ENCODE data around the gene RNF145. TPM values are rescaled to one million over a fixed set of nuclear protein-coding genes. Genes with fewer than 3 reads are reported as not detected.
A peak's percentile ranks its signal among the peaks of the same experiment; 100 is the strongest.

RNF145 gene
- total RNA-seq, 2 experiments from 2014 or later = 77.5 to 87.5 TPM

DNA sequence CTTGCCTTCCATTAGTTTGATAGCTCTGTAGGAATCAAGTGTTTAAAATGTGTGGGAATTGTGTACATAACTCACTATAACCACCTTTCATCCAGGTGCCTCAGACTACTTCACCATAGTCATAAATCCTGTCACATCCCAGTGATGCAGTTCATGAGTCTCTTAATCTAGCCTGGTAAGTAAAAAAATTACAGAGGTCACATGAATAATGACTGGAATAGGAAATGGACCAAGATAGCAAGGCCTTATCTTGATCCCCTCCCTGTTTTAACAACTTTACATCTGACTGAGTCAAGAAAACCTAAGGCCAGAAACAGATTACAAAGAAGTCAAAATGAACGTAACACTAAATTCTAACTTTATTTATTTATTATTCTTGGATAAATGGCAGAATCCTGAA is 1.5 kb upstream of the RNF145 start:
- H3K27ac Mint-ChIP-seq = peak overlapping the region; percentile 92
- no peaks in the 10 kb centered on the region for H3K9me3 Mint-ChIP-seq
- ChIA-PET POLR2A (no interaction called here), CTCF (interaction anchor here (0.6 to 1.5 kb wide), 4 partner anchors 11 to 48 kb away, joined by 3 to 4 read pairs (median 3); no protein-coding TSS in a partner anchor)
- H3K36me3 Mint-ChIP-seq (ENCODE audit: low read depth) = peaks cover 30% of the 10 kb centered on the region
- H3K4me1 Mint-ChIP-seq (ENCODE audit: low read depth) = peaks cover 30% of the 10 kb centered on the region
- no peak for TF ChIP-seq CTCF (IDR thresholded peaks at IDR 0.05)
- intact Hi-C loops (cut with micrococcal nuclease) = no loop called here
- no peaks in the 10 kb centered on the region for H3K27me3 Mint-ChIP-seq
- peak overlapping the region; percentile 100 for H3K4me3 Mint-ChIP-seq
- DNase-seq (no peak), ATAC-seq (no peak)

DNA sequence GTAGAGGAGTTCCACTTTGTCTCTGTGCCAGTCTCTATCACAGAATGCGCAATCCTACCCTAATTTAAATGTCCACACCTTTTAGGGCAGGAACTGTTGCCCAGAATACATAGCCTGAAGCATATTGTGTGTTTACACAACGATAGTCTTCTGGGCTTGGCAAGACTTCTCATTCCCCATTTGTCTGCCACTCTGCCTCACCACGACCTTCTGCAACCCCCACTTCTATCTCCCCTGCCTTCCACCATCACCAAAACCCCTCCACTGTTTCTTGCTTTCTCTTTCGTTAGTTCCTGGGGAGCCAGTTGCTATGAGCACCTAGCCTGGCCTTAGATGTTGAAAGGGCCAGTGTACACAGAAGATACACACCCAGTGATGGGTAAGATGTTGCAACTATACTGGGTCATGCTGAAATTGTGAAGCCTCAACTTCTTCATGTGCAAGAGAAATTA is 883 bp upstream of the RNF145 start:
- Mint-ChIP-seq H3K9me3 (no peaks in the 10 kb centered on the region), H3K27me3 (no peaks in the 10 kb centered on the region), H3K27ac (peak overlapping the region; percentile 92), H3K36me3 (ENCODE audit: low read depth) (peaks cover 35% of the 10 kb centered on the region), H3K4me3 (peak overlapping the region; percentile 100), H3K4me1 (ENCODE audit: low read depth) (peaks cover 33% of the 10 kb centered on the region)
- DNase-seq (peak; percentile 30), ATAC-seq (no peak)
- TF ChIP-seq CTCF (IDR thresholded peaks at IDR 0.05) = no peak
- ChIA-PET CTCF (no interaction called here), POLR2A (no interaction called here)
- intact Hi-C loops (cut with micrococcal nuclease) = no loop called here

- no peaks in the 10 kb centered on the region for H3K27me3 Mint-ChIP-seq
- DNase-seq = peak; percentile 22
- H3K27ac Mint-ChIP-seq = peak overlapping the region; percentile 100
- peak; percentile 5 for ATAC-seq
- peaks cover 45% of the 10 kb centered on the region for H3K4me1 Mint-ChIP-seq (ENCODE audit: low read depth)
- POLR2A ChIA-PET = interaction anchor here (1.0 to 2.3 kb wide), 11 partner anchors 11 to 1151 kb away, joined by 3 to 28 read pairs (median 5); no protein-coding TSS in a partner anchor
- H3K9me3 Mint-ChIP-seq = no peaks in the 10 kb centered on the region
- no peak for TF ChIP-seq CTCF (IDR thresholded peaks at IDR 0.05)
- CTCF ChIA-PET = interaction anchor here (1.0 to 2.0 kb wide), 5 partner anchors 10 to 132 kb away, joined by 3 to 8 read pairs (median 4); no protein-coding TSS in a partner anchor
- peak overlapping the region; percentile 100 for H3K4me3 Mint-ChIP-seq
- intact Hi-C loops (cut with micrococcal nuclease) = loop anchor here (5.0 kb wide), 3 partner anchors 34 to 54 kb away; partner anchors contain the start of gene UBLCP1
- peaks cover 42% of the 10 kb centered on the region for H3K36me3 Mint-ChIP-seq (ENCODE audit: low read depth)
Measured at GRCh38 chr5:159208514-159209437, 577 bp downstream of the RNF145 start.

- Mint-ChIP-seq H3K27me3 (no peaks in the 10 kb centered on the region), H3K27ac (peak overlapping the region; percentile 100), H3K4me3 (peak overlapping the region; percentile 100), H3K36me3 (ENCODE audit: low read depth) (peaks cover 48% of the 10 kb centered on the region), H3K4me1 (ENCODE audit: low read depth) (peaks cover 51% of the 10 kb centered on the region), H3K9me3 (no peaks in the 10 kb centered on the region)
- ChIA-PET CTCF (interaction anchor here (0.7 to 2.0 kb wide), 7 partner anchors 9 to 133 kb away, joined by 3 to 8 read pairs (median 3); no protein-coding TSS in a partner anchor), POLR2A (interaction anchor here (0.6 to 2.3 kb wide), 18 partner anchors 10 to 1150 kb away, joined by 3 to 28 read pairs (median 4); no protein-coding TSS in a partner anchor)
- ATAC-seq = peak; percentile 63
- peak; percentile 87 for DNase-seq
- no peak for TF ChIP-seq CTCF (IDR thresholded peaks at IDR 0.05)
- intact Hi-C loops (cut with micrococcal nuclease) = loop anchor here (2.0 to 5.0 kb wide), 4 partner anchors 29 to 54 kb away; partner anchors contain the start of gene UBLCP1
Measured at GRCh38 chr5:159207686-159208513, 1.5 kb downstream of the RNF145 start.

Measured in activated CD8-positive, alpha-beta T cell treated with anti-CD3 and anti-CD28 coated beads for 36 hours (primary cell).